Subcutaneous abdominal adipose tissue (tissue), 5 donors: ENCODE measurements around the gene RIMS1.

Experiments used
- H3K27ac ChIP-seq: one replicate; pipeline ENCODE4 v1.7.0; 2013; ENCODE audit warnings: low read depth, mild to moderate bottlenecking, inconsistent platforms, low read length, moderate library complexity
- H3K27me3 ChIP-seq, 5 donors: one replicate each; pipeline ENCODE4 v1.7.0; 2013; ENCODE audit warnings: low read length in 5 of 5, inconsistent platforms in 1 of 5; ENCODE audit not compliant: control insufficient read depth in 5 of 5, insufficient read depth in 4 of 5
- H3K36me3 ChIP-seq, 5 donors: one replicate each; pipeline ENCODE4 v1.7.0; 2013; ENCODE audit warnings: low read length in 5 of 5; ENCODE audit not compliant: control insufficient read depth in 5 of 5, insufficient read depth in 5 of 5
- H3K4me1 ChIP-seq, 5 donors: one replicate each; pipeline ENCODE4 v1.7.0; 2013; ENCODE audit warnings: low read length in 5 of 5, mild to moderate bottlenecking in 3 of 5, moderate library complexity in 1 of 5; ENCODE audit not compliant: control insufficient read depth in 5 of 5, insufficient read depth in 5 of 5
- H3K4me3 ChIP-seq, 5 donors: one replicate each; pipeline ENCODE4 v1.7.0; 2013; ENCODE audit warnings: low read length in 5 of 5, low read depth in 1 of 5
- H3K9ac ChIP-seq, 5 donors: one replicate each; pipeline ENCODE4 v1.7.0; 2013; ENCODE audit warnings: low read length in 5 of 5, mild to moderate bottlenecking in 4 of 5, moderate library complexity in 3 of 5
- H3K9me3 ChIP-seq, 5 donors: one replicate each; pipeline ENCODE4 v1.7.0; 2013; ENCODE audit warnings: low read length in 5 of 5; ENCODE audit not compliant: control insufficient read depth in 5 of 5
- donor health status: healthy.
- donor health status: healthy.
- donor health status: healthy.
- donor health status: healthy.
- donor health status: healthy.

The RIMS1 gene

GRCh38 chr6:72381076-72381475 is 494.7 kb downstream of the RIMS1 start:
- no peaks in the 10 kb centered on the region for H3K9me3 ChIP-seq
- H3K36me3 ChIP-seq: no peaks in the 10 kb centered on the region
- no peak overlapping the region for H3K9ac ChIP-seq
- no peak overlapping the region for H3K27ac ChIP-seq
- H3K4me1 ChIP-seq: no peaks in the 10 kb centered on the region
- H3K4me3 ChIP-seq: no peak overlapping the region
- no peaks in the 10 kb centered on the region for H3K27me3 ChIP-seq

- Histone ChIP-seq H3K4me1 (no peaks in the 10 kb centered on the region), H3K4me3 (no peak overlapping the region), H3K27me3 (no peaks in the 10 kb centered on the region), H3K9ac (no peak overlapping the region), H3K36me3 (no peaks in the 10 kb centered on the region), H3K27ac (no peak overlapping the region), H3K9me3 (no peaks in the 10 kb centered on the region)
Measured at GRCh38 chr6:72382602-72383529, 496.5 kb downstream of the RIMS1 start.

- Histone ChIP-seq H3K9me3 (no peaks in the 10 kb centered on the region), H3K36me3 (no peaks in the 10 kb centered on the region), H3K27ac (no peak overlapping the region), H3K4me1 (no peaks in the 10 kb centered on the region), H3K9ac (no peak overlapping the region), H3K27me3 (no peaks in the 10 kb centered on the region), H3K4me3 (no peak overlapping the region)
Measured at GRCh38 chr6:72386324-72386723, 500.0 kb downstream of the RIMS1 start.

GRCh38 chr6:72389698-72390097 is 503.3 kb downstream of the RIMS1 start:
- H3K9ac ChIP-seq: no peak overlapping the region
- H3K27me3 ChIP-seq: no peaks in the 10 kb centered on the region
- H3K27ac ChIP-seq: no peak overlapping the region
- no peaks in the 10 kb centered on the region for H3K4me1 ChIP-seq
- no peaks in the 10 kb centered on the region for H3K36me3 ChIP-seq
- H3K4me3 ChIP-seq: no peak overlapping the region
- no peaks in the 10 kb centered on the region for H3K9me3 ChIP-seq

GRCh38 chr6:72390548-72390947 is 504.2 kb downstream of the RIMS1 start:
- Histone ChIP-seq H3K4me3 (no peak overlapping the region), H3K27me3 (no peaks in the 10 kb centered on the region), H3K4me1 (no peaks in the 10 kb centered on the region), H3K9me3 (no peaks in the 10 kb centered on the region), H3K36me3 (no peaks in the 10 kb centered on the region), H3K9ac (no peak overlapping the region), H3K27ac (no peak overlapping the region)

GRCh38 chr6:72401865-72402264 is 515.5 kb downstream of the RIMS1 start:
- Histone ChIP-seq H3K27ac (no peak overlapping the region), H3K9ac (no peak overlapping the region), H3K27me3 (peaks cover 0 to 2% (median 0%) of the 10 kb centered on the region in 5 donors), H3K4me3 (no peak overlapping the region), H3K36me3 (no peaks in the 10 kb centered on the region), H3K9me3 (no peaks in the 10 kb centered on the region), H3K4me1 (no peaks in the 10 kb centered on the region)

GRCh38 chr6:72403413-72403812 is 517.1 kb downstream of the RIMS1 start:
- H3K9me3 ChIP-seq: no peaks in the 10 kb centered on the region
- no peak overlapping the region for H3K4me3 ChIP-seq
- H3K9ac ChIP-seq: no peak overlapping the region
- H3K27me3 ChIP-seq: peaks cover 0 to 2% (median 0%) of the 10 kb centered on the region in 5 donors
- H3K27ac ChIP-seq: no peak overlapping the region
- no peaks in the 10 kb centered on the region for H3K4me1 ChIP-seq
- no peaks in the 10 kb centered on the region for H3K36me3 ChIP-seq

GRCh38 chr6:72406517-72406916 is 520.2 kb downstream of the RIMS1 start:
- no peak overlapping the region for H3K4me3 ChIP-seq
- H3K36me3 ChIP-seq: no peaks in the 10 kb centered on the region
- H3K27me3 ChIP-seq: peaks cover 0 to 2% (median 0%) of the 10 kb centered on the region in 5 donors
- no peak overlapping the region for H3K9ac ChIP-seq
- no peaks in the 10 kb centered on the region for H3K9me3 ChIP-seq
- H3K4me1 ChIP-seq: no peaks in the 10 kb centered on the region
- no peak overlapping the region for H3K27ac ChIP-seq

GRCh38 chr6:72410769-72411168 is 524.4 kb downstream of the RIMS1 start:
- no peak overlapping the region for H3K27ac ChIP-seq
- no peaks in the 10 kb centered on the region for H3K36me3 ChIP-seq
- H3K27me3 ChIP-seq: peaks cover 0 to 9% (median 2%) of the 10 kb centered on the region in 5 donors
- no peaks in the 10 kb centered on the region for H3K9me3 ChIP-seq
- H3K4me3 ChIP-seq: no peak overlapping the region
- no peak overlapping the region for H3K9ac ChIP-seq
- H3K4me1 ChIP-seq: no peaks in the 10 kb centered on the region

- Histone ChIP-seq H3K27ac (no peak overlapping the region), H3K4me1 (no peaks in the 10 kb centered on the region), H3K9ac (no peak overlapping the region), H3K4me3 (no peak overlapping the region), H3K27me3 (peaks cover 0 to 9% (median 2%) of the 10 kb centered on the region in 5 donors), H3K36me3 (no peaks in the 10 kb centered on the region), H3K9me3 (no peaks in the 10 kb centered on the region)
Measured at GRCh38 chr6:72411872-72412708, 525.7 kb downstream of the RIMS1 start.
